Upper lobe of right lung (tissue), 1 donor: Measurements from ENCODE around the gene KRTAP12-1. TPM values are rescaled to one million over a fixed set of nuclear protein-coding genes. Genes with fewer than 3 reads are reported as not detected.

ENCODE experiments used
- ATAC-seq: fragments of 200-7000 bp; cut with Tn5 transposase; one replicate; pipeline ENCODE4 v1.9.1; 2020; ENCODE audit warnings: mild to moderate bottlenecking, moderate library complexity
- DNase-seq: peaks from one replicate; pipeline ENCODE4 v3.0.0-alpha.2; 2020
- H3K27ac ChIP-seq: fragments of 200-600 bp; one replicate; pipeline ENCODE4 v1.8.0; 2022
- H3K27me3 ChIP-seq: fragments of 200-600 bp; one replicate; pipeline ENCODE4 v1.8.0; 2022; ENCODE audit warnings: mild to moderate bottlenecking
- H3K36me3 ChIP-seq: fragments of 200-600 bp; one replicate; pipeline ENCODE4 v1.8.0; 2022
- H3K4me1 ChIP-seq: fragments of 200-600 bp; one replicate; pipeline ENCODE4 v1.8.0; 2022
- H3K4me3 ChIP-seq: fragments of 200-600 bp; one replicate; pipeline ENCODE4 v1.8.0; 2022; ENCODE audit warnings: mild to moderate bottlenecking
- H3K9me3 ChIP-seq: fragments of 200-600 bp; one replicate; pipeline ENCODE4 v1.8.0; 2022
- intact Hi-C: fragments of 100-400 bp; cut with DNase I; formaldehyde crosslinking; loops from one replicate; pipeline ENCODE4 v1.11.0; 2022
- total RNA-seq: library from RNA; stranded (reverse); fragmentation: NEBNext Ultra II Directional; extraction: Animal tissue kit (Norgen Biotek cat#: 25700); gene quantifications from one replicate; pipeline ENCODE4 v1.2.1, GENCODE V29; 2021
- TF ChIP-seq, protein P1 (sequence below): fragments of 200-600 bp; IDR thresholded peaks from one replicate; pipeline ENCODE4 v1.8.0; 2022; ENCODE audit warnings: antibody characterized with exemption
- donor health status: DM: no; HTN: yes; CAD: no; lungs with severe emphysema.

The KRTAP12-1 gene
- total RNA-seq, 1 donor from 2014 or later, result not detected

DNA sequence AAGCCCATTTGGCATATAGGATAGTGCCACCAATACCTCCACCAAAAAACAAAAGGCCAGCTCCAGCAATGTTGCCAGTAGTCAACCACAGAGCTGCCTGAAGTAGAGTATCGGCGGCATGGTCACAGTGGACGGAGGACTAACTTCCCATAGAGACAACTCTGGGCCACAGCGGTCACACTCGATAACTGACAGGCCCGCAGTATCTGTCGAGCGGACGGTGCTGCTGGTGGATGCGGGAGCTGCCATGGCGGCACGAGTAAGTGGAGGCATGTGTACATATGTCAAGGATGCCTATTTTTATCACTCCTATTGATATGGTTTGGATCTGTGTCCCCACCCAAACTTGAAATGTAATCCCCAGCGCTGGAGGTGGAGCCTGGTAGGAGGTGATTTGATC is 4.1 kb downstream of the KRTAP12-1 start:
- DNase-seq (no peak), ATAC-seq (no peak)
- Histone ChIP-seq H3K4me3 (no peak overlapping the region), H3K36me3 (no peaks in the 10 kb centered on the region), H3K27me3 (peaks cover 5% of the 10 kb centered on the region), H3K9me3 (no peaks in the 10 kb centered on the region), H3K27ac (no peak overlapping the region), H3K4me1 (no peaks in the 10 kb centered on the region)
- intact Hi-C loops, result no loop called here
- TF ChIP-seq, protein P1, sequence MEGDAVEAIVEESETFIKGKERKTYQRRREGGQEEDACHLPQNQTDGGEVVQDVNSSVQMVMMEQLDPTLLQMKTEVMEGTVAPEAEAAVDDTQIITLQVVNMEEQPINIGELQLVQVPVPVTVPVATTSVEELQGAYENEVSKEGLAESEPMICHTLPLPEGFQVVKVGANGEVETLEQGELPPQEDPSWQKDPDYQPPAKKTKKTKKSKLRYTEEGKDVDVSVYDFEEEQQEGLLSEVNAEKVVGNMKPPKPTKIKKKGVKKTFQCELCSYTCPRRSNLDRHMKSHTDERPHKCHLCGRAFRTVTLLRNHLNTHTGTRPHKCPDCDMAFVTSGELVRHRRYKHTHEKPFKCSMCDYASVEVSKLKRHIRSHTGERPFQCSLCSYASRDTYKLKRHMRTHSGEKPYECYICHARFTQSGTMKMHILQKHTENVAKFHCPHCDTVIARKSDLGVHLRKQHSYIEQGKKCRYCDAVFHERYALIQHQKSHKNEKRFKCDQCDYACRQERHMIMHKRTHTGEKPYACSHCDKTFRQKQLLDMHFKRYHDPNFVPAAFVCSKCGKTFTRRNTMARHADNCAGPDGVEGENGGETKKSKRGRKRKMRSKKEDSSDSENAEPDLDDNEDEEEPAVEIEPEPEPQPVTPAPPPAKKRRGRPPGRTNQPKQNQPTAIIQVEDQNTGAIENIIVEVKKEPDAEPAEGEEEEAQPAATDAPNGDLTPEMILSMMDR, result no peak

DNA sequence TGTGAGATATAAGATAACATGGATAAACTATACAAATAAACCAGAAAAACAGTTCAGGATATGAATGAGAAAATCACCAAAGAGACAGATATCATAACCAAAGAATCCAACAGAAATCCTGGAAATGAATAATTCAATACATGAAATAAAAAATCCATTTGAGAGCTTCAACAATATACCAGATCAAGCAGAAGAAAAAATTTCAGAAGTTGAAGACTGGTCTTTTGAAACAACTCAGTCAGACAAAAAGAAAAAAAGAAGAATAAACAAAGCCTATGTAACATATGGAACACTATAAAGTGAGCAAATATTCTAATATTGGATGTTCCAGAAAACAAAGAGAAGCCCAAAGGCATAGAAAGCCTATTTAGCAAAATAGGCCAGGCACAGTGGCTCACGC is 10.1 kb downstream of the KRTAP12-1 start:
- TF ChIP-seq, protein P1, result no peak
- no peaks in the 10 kb centered on the region for H3K36me3 ChIP-seq
- intact Hi-C loops, result no loop called here

DNA sequence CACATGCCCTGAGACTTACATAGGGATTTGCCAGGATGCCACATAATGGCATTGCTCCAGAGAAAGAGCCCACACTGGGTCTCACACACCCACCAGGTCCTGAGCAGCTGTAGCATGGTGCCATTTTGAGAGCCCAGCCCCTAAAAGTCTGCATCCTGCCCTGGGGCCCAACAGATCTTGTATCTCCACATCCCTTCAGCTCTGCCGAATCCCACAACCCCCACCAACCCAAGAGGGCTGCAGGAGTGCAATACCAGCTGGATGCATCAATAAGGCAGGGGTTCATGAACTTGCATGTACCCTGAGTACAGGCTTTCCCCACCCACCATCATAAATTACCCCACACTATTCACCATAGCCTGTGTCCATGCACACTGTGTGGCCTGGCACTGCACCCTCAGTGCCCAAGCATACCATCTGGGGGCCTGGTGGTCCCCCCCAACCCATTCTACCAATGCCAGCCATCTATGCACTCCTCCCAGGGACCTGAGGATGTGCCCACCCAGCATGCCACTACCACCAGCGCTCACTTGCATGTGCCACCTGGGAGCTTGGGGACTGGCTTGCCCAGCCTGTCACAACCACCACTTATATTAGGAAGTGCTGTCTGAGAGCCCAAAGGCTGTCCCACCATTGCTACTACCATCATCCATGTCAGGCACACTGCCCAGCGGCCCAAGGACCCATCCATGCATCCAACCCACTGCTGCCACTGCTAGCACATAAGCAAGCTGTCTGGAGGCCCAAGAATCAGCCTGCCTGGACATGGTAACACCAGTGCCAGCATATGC is 11.1 kb downstream of the KRTAP12-1 start:
- ATAC-seq, result no peak
- Histone ChIP-seq H3K36me3 (no peaks in the 10 kb centered on the region), H3K9me3 (no peaks in the 10 kb centered on the region), H3K27ac (no peak overlapping the region), H3K27me3 (no peaks in the 10 kb centered on the region), H3K4me1 (no peaks in the 10 kb centered on the region), H3K4me3 (no peak overlapping the region)
- no peak for DNase-seq
- TF ChIP-seq, protein P1, result no peak
- intact Hi-C loops, result no loop called here

More for the DNA sequence above, 10.1 kb downstream of the KRTAP12-1 start:
- no peak for ATAC-seq
- no peak for DNase-seq
- H3K4me3 ChIP-seq, result no peak overlapping the region
- H3K27me3 ChIP-seq, result no peaks in the 10 kb centered on the region
- no peaks in the 10 kb centered on the region for H3K4me1 ChIP-seq
- no peaks in the 10 kb centered on the region for H3K9me3 ChIP-seq
- no peak overlapping the region for H3K27ac ChIP-seq

DNA sequence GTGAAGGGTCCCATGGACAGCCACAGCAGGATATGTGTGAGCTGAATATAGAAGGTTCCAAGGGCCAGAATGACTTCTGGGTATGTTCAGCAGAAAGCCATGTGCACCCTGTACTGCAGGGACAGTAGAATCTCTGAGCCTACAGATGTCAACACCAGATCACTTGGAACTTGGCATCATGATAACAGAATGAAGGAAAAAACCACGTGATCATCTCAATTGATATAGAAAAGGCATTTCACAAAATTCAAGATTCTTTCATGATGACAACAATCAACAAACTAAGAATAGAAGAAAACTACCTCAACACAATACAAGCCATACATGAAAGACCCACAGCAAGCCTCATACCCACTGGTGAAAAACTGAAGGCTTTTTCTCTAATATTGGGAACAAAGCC is 14.4 kb downstream of the KRTAP12-1 start:
- Histone ChIP-seq H3K4me1 (no peaks in the 10 kb centered on the region), H3K9me3 (no peaks in the 10 kb centered on the region), H3K27ac (no peak overlapping the region), H3K36me3 (no peaks in the 10 kb centered on the region), H3K27me3 (no peaks in the 10 kb centered on the region), H3K4me3 (no peak overlapping the region)
- ATAC-seq (no peak), DNase-seq (no peak)
- intact Hi-C loops, result no loop called here
- TF ChIP-seq, protein P1, result no peak

DNA sequence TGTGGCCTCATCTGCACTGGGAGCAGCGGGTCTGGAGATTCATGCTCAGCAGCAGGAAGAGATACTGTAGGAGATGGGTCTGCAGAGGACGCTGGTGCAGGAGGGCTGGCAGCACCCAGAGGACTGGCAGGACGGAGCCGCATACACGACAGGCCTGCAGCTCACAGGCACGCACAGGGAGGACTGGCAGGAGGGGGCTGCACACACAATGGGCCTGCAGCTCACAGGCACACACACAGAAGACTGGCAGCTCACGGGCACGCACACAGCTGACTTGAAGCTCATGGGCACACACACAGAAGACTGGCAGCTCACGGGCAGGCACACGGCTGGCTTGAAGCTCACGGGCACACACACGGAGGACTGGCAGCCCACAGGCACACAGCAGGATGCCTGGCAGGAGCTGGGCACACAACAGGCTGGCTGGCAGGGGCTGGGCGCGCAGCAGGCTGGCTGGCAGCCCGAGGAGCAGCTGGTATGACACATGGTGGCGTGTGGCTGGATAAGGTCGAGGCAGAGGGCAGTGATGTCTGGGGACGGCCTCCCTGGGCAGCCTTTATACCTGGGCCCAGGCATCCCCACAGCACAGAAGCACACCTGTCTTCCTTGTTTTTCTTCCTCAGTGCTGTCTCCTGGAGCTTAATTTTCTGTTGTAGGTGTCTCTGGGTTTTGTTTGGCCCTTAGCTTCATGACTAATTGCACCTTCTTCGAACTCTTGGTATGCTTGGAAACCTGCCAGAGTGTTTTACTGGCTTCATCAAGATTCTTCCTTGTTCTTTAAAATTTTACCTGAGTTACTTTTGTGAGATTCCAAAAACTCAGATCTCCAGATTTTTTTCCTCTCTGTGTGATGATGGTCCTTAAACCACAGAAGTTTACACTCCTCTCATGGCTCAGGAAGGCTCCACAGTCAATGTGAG is 15.3 kb downstream of the KRTAP12-1 start, which contains the start of gene KRTAP12-2:
Gene KRTAP12-2, minus strand, starts transcription at position 527 of the 920 bp plus-strand sequence. Its CDS starts 41 bp downstream, at position 486.
- Histone ChIP-seq H3K36me3 (no peaks in the 10 kb centered on the region), H3K27me3 (no peaks in the 10 kb centered on the region), H3K27ac (no peak within 1 kb of the TSS), H3K9me3 (no peaks in the 10 kb centered on the region), H3K4me3 (no peak within 1 kb of the TSS), H3K4me1 (no peaks in the 10 kb centered on the region)
- DNase-seq (no peak), ATAC-seq (no peak)
- TF ChIP-seq, protein P1, result no peak
- intact Hi-C loops, result no loop called here
